HepG2 (cell line): ENCODE results near the gene VSTM4. TPM values are rescaled to one million over a fixed set of nuclear protein-coding genes. Genes with fewer than 3 reads are reported as not detected.

Experiments
- ATAC-seq: fragments of 200-7000 bp; cut with Tn5 transposase; 3 replicates; pipeline ENCODE4 v1.9.1; 2020; ENCODE audit warnings: mild to moderate bottlenecking, moderate library complexity
- BruUV-seq: library from RNA; stranded (reverse); fragments of 400-500 nt; replicated peaks from 2 replicates; lab custom pipeline; 2021; lab: Mats Ljungman, UMichigan
- CTCF ChIA-PET: fragments of 300-600 bp; formaldehyde crosslinking; extraction: SDS; loops from one replicate; lab custom pipeline; 2021; ENCODE audit warnings: low total read pairs, inconsistent platforms, low intra/inter-chr PET ratio; lab: Yijun Ruan, JAX
- POLR2A ChIA-PET: fragments of 350-600 bp; sonication (Branson Sonifier 250); formaldehyde crosslinking; loops from one replicate; lab custom pipeline; 2020; ENCODE audit warnings: antibody characterized with exemption, inconsistent platforms; lab: Yijun Ruan, JAX
- DNase-seq: peaks from one replicate; pipeline ENCODE4 v3.0.0-alpha.2; 2015; ENCODE audit warnings: low spot score
- FAIRE-seq: peaks from 3 replicates; lab custom pipeline; 2011; peaks lifted over from hg19 to GRCh38; lab: Jason Lieb, UNC
- H2AFZ ChIP-seq: one replicate; pipeline ENCODE4 v1.6.1; 2011; ENCODE audit warnings: low read length, inconsistent platforms
- H3K27ac ChIP-seq: fragments of 300-600 bp; 3 replicates; pipeline ENCODE4 v1.8.0; 2011; ENCODE audit warnings: mixed run types, mild to moderate bottlenecking, mixed read lengths, low read length, inconsistent platforms; ENCODE audit not compliant: insufficient read depth; ENCODE audit errors: extremely low read length
- H3K27me3 ChIP-seq, 2 experiments: fragments of 200-600 bp in 1 of 2; 2 replicates in 1 of 2; 3 replicates in 1 of 2; pipeline versions ENCODE4 v1.6.0 to v1.8.0; 2011; ENCODE audit warnings: low read length in 2 of 2, mild to moderate bottlenecking in 2 of 2, moderate library complexity in 2 of 2, inconsistent platforms in 1 of 2; ENCODE audit not compliant: insufficient read depth in 2 of 2, control insufficient read depth in 1 of 2
- H3K36me3 ChIP-seq, 2 experiments: fragments of 200-600 bp in 1 of 2; replicated peaks in 1 of 2; 2 replicates in 1 of 2; 3 replicates in 1 of 2; pipeline versions ENCODE4 v1.5.1 to v1.8.0; 2011; ENCODE audit warnings: low read length in 2 of 2, inconsistent platforms in 1 of 2; ENCODE audit not compliant: insufficient read depth in 2 of 2, control insufficient read depth in 1 of 2
- H3K4me1 ChIP-seq: 2 replicates; pipeline ENCODE4 v1.5.1; 2012; ENCODE audit warnings: low read length, inconsistent platforms; ENCODE audit not compliant: insufficient read depth
- H3K4me2 ChIP-seq: 2 replicates; pipeline ENCODE4 v1.6.0; 2011; ENCODE audit warnings: low read depth, low read length, inconsistent platforms
- H3K4me3 ChIP-seq, 3 experiments: fragments of 200-600 bp in 1 of 3; sonication (generic), shearing (Covaris generic) in 1 of 3; replicated peaks in 1 of 3; 2 replicates each; pipeline ENCODE4 v1.5.1; 2011 to 2016; ENCODE audit warnings: low read length in 3 of 3, inconsistent platforms in 2 of 3, low read depth in 2 of 3, mild to moderate bottlenecking in 2 of 3, control low read depth in 1 of 3, mixed read lengths in 1 of 3; ENCODE audit not compliant: insufficient read depth in 1 of 3
- H3K79me2 ChIP-seq: one replicate; pipeline ENCODE4 v1.6.1; 2011; ENCODE audit warnings: low read length, inconsistent platforms; ENCODE audit not compliant: insufficient read depth
- H3K9ac ChIP-seq: 2 replicates; pipeline ENCODE4 v1.6.0; 2011; ENCODE audit warnings: mild to moderate bottlenecking, low read depth, low read length, inconsistent platforms; ENCODE audit not compliant: insufficient read depth
- H3K9me3 ChIP-seq: 2 replicates; pipeline ENCODE4 v1.5.1; 2012; ENCODE audit warnings: mild to moderate bottlenecking, low read length
- H4K20me1 ChIP-seq: 2 replicates; pipeline ENCODE4 v1.6.0; 2011; ENCODE audit warnings: inconsistent platforms, mild to moderate bottlenecking, low read length, moderate library complexity; ENCODE audit not compliant: insufficient read depth
- FOXP1 ChIP-seq, 2 experiments: fragments of 450-650 bp in 1 of 2; IDR thresholded peaks; 2 replicates each; pipeline ENCODE4 v1.6.1; 2017 to 2018; ENCODE audit warnings: antibody characterized with exemption in 1 of 2
- NRL ChIP-seq: sonication (generic); formaldehyde crosslinking; IDR thresholded peaks from 2 replicates; pipeline ENCODE4 v1.5.0; 2020; ENCODE audit warnings: missing genetic modification reagents, mild to moderate bottlenecking, moderate library complexity, borderline replicate concordance
- SMAD1 ChIP-seq: sonication (generic); formaldehyde crosslinking; IDR thresholded peaks from 2 replicates; pipeline ENCODE4 v1.4.0; 2020; ENCODE audit warnings: missing genetic modification reagents, low read depth, mild to moderate bottlenecking, borderline replicate concordance
- SNAPC5 ChIP-seq: sonication (generic); formaldehyde crosslinking; IDR thresholded peaks from 2 replicates; pipeline ENCODE4 v1.8.1; 2023; ENCODE audit warnings: mild to moderate bottlenecking, missing genetic modification reagents, borderline replicate concordance
- XBP1 ChIP-seq: sonication (generic); formaldehyde crosslinking; IDR thresholded peaks from 2 replicates; pipeline ENCODE4 v1.5.0; 2020; ENCODE audit warnings: missing genetic modification reagents
- ZC3H13 ChIP-seq: sonication (generic); formaldehyde crosslinking; IDR thresholded peaks from 2 replicates; pipeline ENCODE4 v1.8.1; 2023; ENCODE audit warnings: mild to moderate bottlenecking, missing genetic modification reagents, moderate library complexity
- ZNF576 ChIP-seq: sonication (generic); formaldehyde crosslinking; IDR thresholded peaks from 2 replicates; pipeline ENCODE4 v1.4.0; 2020; ENCODE audit warnings: mild to moderate bottlenecking, missing genetic modification reagents
- ZNF713 ChIP-seq: sonication (generic); formaldehyde crosslinking; IDR thresholded peaks from 2 replicates; pipeline ENCODE4 v1.4.0; 2020; ENCODE audit warnings: mild to moderate bottlenecking, missing genetic modification reagents
- ZNF737 ChIP-seq: sonication (generic); formaldehyde crosslinking; IDR thresholded peaks from 2 replicates; pipeline ENCODE4 v1.5.0; 2020; ENCODE audit warnings: missing genetic modification reagents, mild to moderate bottlenecking, borderline replicate concordance
- ZNF775 ChIP-seq: sonication (generic); formaldehyde crosslinking; IDR thresholded peaks from 2 replicates; pipeline ENCODE4 v1.4.0; 2020; ENCODE audit warnings: missing genetic modification reagents, mild to moderate bottlenecking, moderate library complexity, borderline replicate concordance
- ZNF784 ChIP-seq: sonication (generic); formaldehyde crosslinking; IDR thresholded peaks from 2 replicates; pipeline ENCODE4 v1.5.1; 2020; ENCODE audit warnings: missing genetic modification reagents, mild to moderate bottlenecking, borderline replicate concordance
- WGBS: methylation state at CpG from one replicate; pipeline ENCODE4 v1.1.6; 2017; ENCODE audit warnings: low lambda C conversion rate; 5-methylcytosine and 5-hydroxymethylcytosine counted together
- in situ Hi-C: cut with HindIII; loops from 2 replicates; pipeline ENCODE4 v1.10.0; 2017; ENCODE audit warnings: low pct_unique_long_range_greater_than_20kb; ENCODE audit not compliant: extremely low pct_ligation_motif_present
- intact Hi-C: fragments of 100-400 bp; cut with micrococcal nuclease; formaldehyde crosslinking; loops from one replicate; pipeline ENCODE4 v1.10.0; 2022; ENCODE audit not compliant: unreplicated experiment
- polyA plus RNA-seq, 8 experiments: library from polyadenylated mRNA; depleted of rRNA in 3 of 8; stranded (reverse) in 7 of 8; unstranded in 1 of 8; fragments of >200 nt; fragmentation: Illumina TruSeq in 4 of 8; extraction: Trizol in 4 of 8; gene quantifications; 2 replicates each; pipeline versions ENCODE4 v1.2.1 to v1.2.3, GENCODE V29; 2011 to 2016; ENCODE audit warnings: low read depth in 4 of 8, missing spikeins in 1 of 8, mixed read lengths in 1 of 8; ENCODE audit not compliant: insufficient read depth in 1 of 8
- total RNA-seq, 5 experiments: library from RNA; depleted of rRNA; stranded (reverse); fragments of >200 nt; fragmentation: Illumina TruSeq; extraction: Trizol; gene quantifications; 2 replicates each; pipeline ENCODE4 v1.2.3, GENCODE V29; 2016; ENCODE audit warnings: low read depth in 1 of 5

The VSTM4 gene
- total and polyA plus RNA-seq, 2 of the 13 experiments (the other 11 are each of a cell fraction or from before 2014, with no cell fraction given), result not detected

- H3K36me3 ChIP-seq, result no peaks in the 10 kb centered on the region
- no peaks in the 10 kb centered on the region for H3K79me2 ChIP-seq
- ChIA-PET CTCF (no interaction called here), POLR2A (no interaction called here)
- no peak overlapping the region for H2AFZ ChIP-seq
- H3K27me3 ChIP-seq, result no peaks in the 10 kb centered on the region; a peak in 1 of 5 replicates
- ATAC-seq, result no peak
- BruUV-seq, result no TSS peak
- H4K20me1 ChIP-seq, result no peaks in the 10 kb centered on the region
- H3K4me2 ChIP-seq, result no peak overlapping the region
- no peaks in the 10 kb centered on the region for H3K9me3 ChIP-seq
- H3K4me1 ChIP-seq, result no peaks in the 10 kb centered on the region
- in situ Hi-C loops, result no loop called here
- no peak for DNase-seq
- FAIRE-seq, result no peak
- no peak overlapping the region for H3K4me3 ChIP-seq
- intact Hi-C loops, result no loop called here
- TF ChIP-seq SNAPC5 (CRISPR knock-in tag) (no peak), ZC3H13 (CRISPR knock-in tag) (no peak), ZNF775 (no peak), ZNF576 (CRISPR knock-in tag) (no peak), XBP1 (CRISPR knock-in tag) (no peak), NRL (CRISPR knock-in tag) (no peak), ZNF737 (CRISPR knock-in tag) (no peak), ZNF784 (CRISPR knock-in tag) (no peak), FOXP1 (IDR thresholded peaks at IDR 0.05) (no peak), FOXP1 (CRISPR knock-in tag; IDR thresholded peaks at IDR 0.05) (no peak), ZNF713 (CRISPR knock-in tag) (no peak), SMAD1 (CRISPR knock-in tag) (no peak)
- H3K27ac ChIP-seq, result no peak overlapping the region
- WGBS, result 7% methylated on average over 5 of the region's 11 CpGs
- H3K9ac ChIP-seq, result no peak overlapping the region
These were observed 103.6 kb downstream of the VSTM4 start for GRCh38 chr10:49011756-49012155.
